Psoas muscle (tissue), 8 donors: ENCODE results near the gene ENOPH1. TPM values are rescaled to one million over a fixed set of nuclear protein-coding genes. Genes with fewer than 3 reads are reported as not detected.
"Not testable (repeated sequence)": the region's sequence is repeated elsewhere in the genome, so short reads cannot be mapped to it uniquely, and the experiment has no call there.

Experiments
- ATAC-seq, 4 donors: fragments of 200-7000 bp; cut with Tn5 transposase; one replicate each; pipeline ENCODE4 v1.9.1; 2020; ENCODE audit warnings: moderate library complexity in 3 of 4, mild to moderate bottlenecking in 2 of 4
- DNase-seq, 2 donors: peaks; one replicate each; pipeline ENCODE4 v3.0.0-alpha.2; 2020
- H3K27ac ChIP-seq: fragments of 200-600 bp; one replicate; pipeline ENCODE4 v1.8.0; 2022
- H3K27me3 ChIP-seq, 3 donors: fragments of 200-600 bp in 1 of 3; one replicate each; pipeline versions ENCODE4 v1.6.1 to v1.8.0; 2013 to 2022; ENCODE audit warnings: low read length in 2 of 3, mild to moderate bottlenecking in 2 of 3, moderate library complexity in 1 of 3; ENCODE audit not compliant: insufficient read depth in 3 of 3
- H3K36me3 ChIP-seq, 2 donors: fragments of 200-600 bp in 1 of 2; one replicate each; pipeline versions ENCODE4 v1.6.1 to v1.8.0; 2013 to 2022; ENCODE audit warnings: low read depth in 1 of 2, mild to moderate bottlenecking in 1 of 2, moderate library complexity in 1 of 2; ENCODE audit not compliant: insufficient read depth in 1 of 2
- H3K4me1 ChIP-seq: fragments of 200-600 bp; one replicate; pipeline ENCODE4 v1.8.0; 2022
- H3K4me3 ChIP-seq: fragments of 200-600 bp; one replicate; pipeline ENCODE4 v1.8.0; 2022; ENCODE audit warnings: mild to moderate bottlenecking
- H3K9me3 ChIP-seq: fragments of 200-600 bp; one replicate; pipeline ENCODE4 v1.8.0; 2022
- CTCF ChIP-seq: fragments of 200-600 bp; IDR thresholded peaks from one replicate; pipeline ENCODE4 v1.8.0; 2022; ENCODE audit warnings: antibody characterized with exemption
- WGBS, 3 donors: extraction: QIAGEN DNeasy Blood & Tissue Kit; methylation state at CpG; one replicate each; pipeline versions ENCODE4 v1.1.6 to v1.1.7; 2013; 5-methylcytosine and 5-hydroxymethylcytosine counted together
- intact Hi-C, 2 donors: fragments of 100-400 bp; cut with DNase I; formaldehyde crosslinking; loops; one replicate each; pipeline versions ENCODE4 v1.11.0 to v1.14.2; 2022
- polyA plus RNA-seq, 3 donors: library from polyadenylated mRNA; stranded (reverse); fragments of 200-250 nt; gene quantifications; one replicate each; pipeline ENCODE4 v1.2.3, GENCODE V29; 2013
- total RNA-seq, 4 donors: library from RNA; stranded (reverse); fragmentation: NEBNext Ultra II Directional in 2 of 4; extraction: Animal tissue kit (Norgen Biotek cat#: 25700) in 2 of 4; gene quantifications; one replicate each; pipeline versions ENCODE4 v1.2.1 to v1.2.4, GENCODE V29; 2021 to 2023
- donor health status: healthy with polysubstance abuse.
- donor health status: DM: no; HTN: no; CAD: no; lungs with moderate emphysema.
- donor health status: Bipolar disorder and iron deficiency.
- donor health status: healthy.
- donor health status: DM: yes; HTN: yes; CAD: no.
- donor health status: DM: no; HTN: no; CAD: no.
- donor health status: DM: no; HTN: no; CAD: no.
- donor health status: DM: yes; HTN: yes; CAD: no.

The ENOPH1 gene
- total and polyA plus RNA-seq, 7 donors = 9.1 to 27.7 (median 12.5) TPM

DNA sequence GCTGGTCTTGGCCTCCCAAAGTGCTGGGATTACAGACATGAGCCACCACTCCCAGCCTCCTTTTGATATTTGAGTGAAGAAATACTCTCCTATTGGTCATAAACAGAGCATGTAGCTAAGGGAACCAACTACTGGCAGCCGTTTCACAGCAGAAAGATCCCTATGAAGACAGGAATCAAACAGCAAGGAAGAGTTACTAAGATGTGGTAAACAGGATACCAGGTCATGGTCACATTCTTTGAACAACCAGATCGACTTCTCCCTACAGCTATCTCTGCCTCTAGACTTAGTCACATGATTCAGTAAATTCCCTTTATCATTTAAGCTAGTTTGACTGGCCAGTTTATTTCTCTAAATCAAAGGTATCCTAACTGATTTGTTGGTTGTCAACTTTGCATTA lies 47.6 kb upstream of the ENOPH1 start:
- no peak for DNase-seq
- Histone ChIP-seq H3K9me3 (no peaks in the 10 kb centered on the region), H3K27ac (no peak overlapping the region), H3K27me3 (no peaks in the 10 kb centered on the region), H3K4me1 (peaks cover 27% of the 10 kb centered on the region), H3K4me3 (no peak overlapping the region), H3K36me3 (no peaks in the 10 kb centered on the region)
- intact Hi-C loops = no loop called here
- TF ChIP-seq CTCF = no peak
- ATAC-seq = no peak
- WGBS, 3 donors = 79 to 87% (median 83%) methylated on average over 2 of the region's 2 CpGs

GRCh38 chr4:82386312-82386711 lies 44.1 kb upstream of the ENOPH1 start:
- DNase-seq, H3K36me3 ChIP-seq, H3K4me3 ChIP-seq, H3K27ac ChIP-seq, H3K27me3 ChIP-seq, ATAC-seq, H3K9me3 ChIP-seq: not testable (repeated sequence)
- 93 to 96% (median 95%) methylated on average over 8 of the region's 8 CpGs for WGBS, 3 donors
- intact Hi-C loops = loop anchor here in 1 of 2 donors (5.0 kb wide), 1 partner anchor 291 kb away; no protein-coding TSS in a partner anchor
- H3K4me1 ChIP-seq = peaks cover 10% of the 10 kb centered on the region

GRCh38 chr4:82388405-82388804 lies 42.0 kb upstream of the ENOPH1 start:
- no peak overlapping the region for H3K27ac ChIP-seq
- no peak for ATAC-seq
- no peaks in the 10 kb centered on the region for H3K27me3 ChIP-seq
- no peaks in the 10 kb centered on the region for H3K36me3 ChIP-seq
- no peaks in the 10 kb centered on the region for H3K4me1 ChIP-seq
- DNase-seq = no peak
- no peaks in the 10 kb centered on the region for H3K9me3 ChIP-seq
- H3K4me3 ChIP-seq = no peak overlapping the region
- intact Hi-C loops = loop anchor here in 1 of 2 donors (5.0 kb wide), 1 partner anchor 289 kb away; no protein-coding TSS in a partner anchor
- WGBS, 3 donors = 86 to 93% (median 88%) methylated on average over 1 of the region's 1 CpG
- no peak for TF ChIP-seq CTCF

- H3K27ac ChIP-seq, H3K36me3 ChIP-seq, H3K4me1 ChIP-seq, ATAC-seq, DNase-seq, H3K27me3 ChIP-seq, H3K9me3 ChIP-seq, H3K4me3 ChIP-seq, intact Hi-C loops: not testable (repeated sequence)
- WGBS, 3 donors = 87 to 93% (median 91%) methylated on average over 9 of the region's 9 CpGs
Measured at GRCh38 chr4:82390061-82390460, 40.3 kb upstream of the ENOPH1 start.

- no peak overlapping the region for H3K4me3 ChIP-seq
- H3K36me3 ChIP-seq = no peaks in the 10 kb centered on the region
- DNase-seq = no peak
- intact Hi-C loops = no loop called here
- H3K27me3 ChIP-seq = no peaks in the 10 kb centered on the region
- no peaks in the 10 kb centered on the region for H3K4me1 ChIP-seq
- 91 to 96% (median 93%) methylated on average over 3 of the region's 3 CpGs for WGBS, 3 donors
- no peaks in the 10 kb centered on the region for H3K9me3 ChIP-seq
- no peak overlapping the region for H3K27ac ChIP-seq
- no peak for TF ChIP-seq CTCF
- ATAC-seq = no peak
Measured at GRCh38 chr4:82394896-82395295, 35.5 kb upstream of the ENOPH1 start.

- no peak for TF ChIP-seq CTCF
- intact Hi-C loops = no loop called here
- Histone ChIP-seq H3K4me3 (no peak overlapping the region), H3K36me3 (no peaks in the 10 kb centered on the region), H3K4me1 (no peaks in the 10 kb centered on the region), H3K27ac (no peak overlapping the region), H3K9me3 (no peaks in the 10 kb centered on the region), H3K27me3 (no peaks in the 10 kb centered on the region)
- no peak for DNase-seq
- ATAC-seq = no peak
- 91 to 92% (median 92%) methylated on average over 3 of the region's 3 CpGs for WGBS, 3 donors
Measured at GRCh38 chr4:82397527-82397926, 32.9 kb upstream of the ENOPH1 start.
